Measurements from ENCODE around the gene MAGEB16. TPM values are rescaled to one million over a fixed set of nuclear protein-coding genes. Genes with fewer than 3 reads are reported as not detected.

Gene MAGEB16
- total and polyA plus RNA-seq, 2 of the 8 experiments (the other 6 are each of a cell fraction or from before 2014, with no cell fraction given): not detected

GRCh38 chrX:35785075-35785474 is 13.1 kb upstream of the MAGEB16 start:
- no peaks in the 10 kb centered on the region for H3K4me1 ChIP-seq (replicated peaks in 1 of 4; ENCODE audit: control insufficient read depth in 3 of 4, insufficient read depth in 4 of 4, low read length in 3 of 4)
- WGBS, 2 experiments (ENCODE audit: extremely low coverage in 1 of 2, insufficient coverage in 1 of 2, insufficient read length in 1 of 2, insufficient replicate concordance in 2 of 2, low coverage in 1 of 2, low lambda C conversion rate in 2 of 2, missing lambda C conversion rate in 1 of 2): 100% methylated on average over 6 of the region's 6 CpGs; no CpG with 5 or more reads in 1 of the 2 experiments
- no peak overlapping the region for H3K18ac ChIP-seq (ENCODE audit: extremely low read depth, low read length)
- H2BK5ac ChIP-seq (ENCODE audit: low read depth, low read length): no peak overlapping the region
- no peaks in the 10 kb centered on the region for H3K9me3 ChIP-seq (ENCODE audit: insufficient read depth in 2 of 2, low read depth in 1 of 2, low read length in 1 of 2)
- no peak overlapping the region for H4K91ac ChIP-seq (replicated peaks; ENCODE audit: insufficient read length, low read length)
- H3K4me3 ChIP-seq (ENCODE audit: extremely low read depth in 1 of 4, insufficient read depth in 2 of 4, low read depth in 3 of 4, low read length in 4 of 4): no peak overlapping the region
- H3K27ac ChIP-seq (ENCODE audit: low read depth, low read length): no peak overlapping the region
- H3K56ac ChIP-seq (replicated peaks; ENCODE audit: insufficient read length, low read depth, low read length): no peak overlapping the region
- ChIA-PET POLR2A (ENCODE audit: partially characterized antibody) (no interaction called here), CTCF (ENCODE audit: partially characterized antibody) (no interaction called here)
- no peak overlapping the region for H2AFZ ChIP-seq (ENCODE audit: low read length)
- no peaks in the 10 kb centered on the region for H4K20me1 ChIP-seq (replicated peaks in 1 of 2; ENCODE audit: control insufficient read depth in 1 of 2, insufficient read depth in 2 of 2, low read length in 2 of 2)
- H3K9ac ChIP-seq (replicated peaks in 1 of 4; ENCODE audit: extremely low read depth in 1 of 4, low read depth in 3 of 4, low read length in 3 of 4): no peak overlapping the region
- H2BK120ac ChIP-seq (replicated peaks; ENCODE audit: low read depth, low read length): no peak overlapping the region
- H3K23me2 ChIP-seq (ENCODE audit: low read depth, low read length): no peaks in the 10 kb centered on the region
- TF ChIP-seq ZNF274 (IDR thresholded peaks at IDR 0.05; ENCODE audit: borderline replicate concordance, extremely low read depth, low read length): no peak
- no peak for TF ChIP-seq FOSL1 (IDR thresholded peaks at IDR 0.05; ENCODE audit: insufficient read depth, low read depth, low read length)
- TF ChIP-seq TAF1 (IDR thresholded peaks at IDR 0.05; ENCODE audit: low read depth, low read length): no peak
- TF ChIP-seq TEAD4 (IDR thresholded peaks at IDR 0.05; ENCODE audit: low read depth, low read length): no peak
- no peak for TF ChIP-seq SUZ12 (IDR thresholded peaks at IDR 0.05; ENCODE audit: low read length)
- TF ChIP-seq EP300 (IDR thresholded peaks at IDR 0.05; ENCODE audit: borderline replicate concordance in 1 of 2, low read depth in 2 of 2, low read length in 2 of 2): no peak
- TF ChIP-seq CEBPB (IDR thresholded peaks at IDR 0.05; ENCODE audit: low read depth, low read length): no peak
- no peak for TF ChIP-seq SIRT6 (IDR thresholded peaks at IDR 0.05; ENCODE audit: low read length)
- no peak for TF ChIP-seq ATF3 (IDR thresholded peaks at IDR 0.05; ENCODE audit: insufficient read depth, low read depth, low read length)
- no peak for TF ChIP-seq POLR2AphosphoS5 (IDR thresholded peaks at IDR 0.05; ENCODE audit: low read depth, low read length)
- TF ChIP-seq KDM5A (IDR thresholded peaks at IDR 0.05; ENCODE audit: low read length): no peak
- TF ChIP-seq KDM4A (IDR thresholded peaks at IDR 0.05; ENCODE audit: low read depth, low read length, severe bottlenecking): no peak
- TF ChIP-seq RAD21 (IDR thresholded peaks at IDR 0.05 in 1 of 2, conservative IDR thresholded peaks at IDR 0.05 in 1 of 2; ENCODE audit: low read depth in 2 of 2, low read length in 2 of 2): no peak
- H3K79me2 ChIP-seq (ENCODE audit: control insufficient read depth in 1 of 2, insufficient read depth in 2 of 2, low read length in 2 of 2): no peaks in the 10 kb centered on the region
- no peak overlapping the region for H3K14ac ChIP-seq (ENCODE audit: insufficient read length)
- DNase-seq (ENCODE audit: low read depth in 1 of 2, low spot score in 2 of 2): no peak
- H3K4me2 ChIP-seq (ENCODE audit: insufficient read depth in 1 of 2, low read depth in 2 of 2, low read length in 2 of 2): no peak overlapping the region
- H2BK12ac ChIP-seq (ENCODE audit: low read depth, low read length): no peak overlapping the region
- H2BK20ac ChIP-seq (ENCODE audit: low read length): no peak overlapping the region
- no peaks in the 10 kb centered on the region for H3K79me1 ChIP-seq (ENCODE audit: low read depth, low read length)
- no peak overlapping the region for H3K4ac ChIP-seq (replicated peaks; ENCODE audit: insufficient read length, low read depth, low read length)
- H4K8ac ChIP-seq (ENCODE audit: extremely low read depth, insufficient read depth, low read length): no peak overlapping the region
- FAIRE-seq: no peak
- no peaks in the 10 kb centered on the region for H3K36me3 ChIP-seq (ENCODE audit: control insufficient read depth in 2 of 4, insufficient read depth in 4 of 4, low read length in 3 of 4)
- H3K27me3 ChIP-seq (replicated peaks in 1 of 4; ENCODE audit: control insufficient read depth in 3 of 4, extremely low read depth in 1 of 4, insufficient read depth in 3 of 4, low read length in 3 of 4): no peaks in the 10 kb centered on the region
- no peak overlapping the region for H3K23ac ChIP-seq (ENCODE audit: insufficient read length)
- no peak overlapping the region for H4K5ac ChIP-seq (ENCODE audit: insufficient read length, low read depth, low read length)
- H2AK5ac ChIP-seq (ENCODE audit: low read depth, low read length): no peak overlapping the region
- H2BK15ac ChIP-seq (ENCODE audit: low read length): no peak overlapping the region
